ENCODE measurements around the gene KCNS1.

The KCNS1 gene

GRCh38 chr20:45053430-45054351 is 47.2 kb downstream of the KCNS1 start:
- no peak overlapping the region for H3K4me3 ChIP-seq (ENCODE audit: low read depth, low read length)
- no peak for TF ChIP-seq CTCF (IDR thresholded peaks at IDR 0.05; ENCODE audit: control insufficient read depth, extremely low read depth, insufficient read depth)
- no peak for DNase-seq (ENCODE audit: low read depth)

GRCh38 chr20:45052698-45053429 is 48.1 kb downstream of the KCNS1 start:
- no peak for TF ChIP-seq CTCF (IDR thresholded peaks at IDR 0.05; ENCODE audit: control insufficient read depth, extremely low read depth, insufficient read depth)
- H3K4me3 ChIP-seq (ENCODE audit: low read depth, low read length), result no peak overlapping the region
- DNase-seq (ENCODE audit: low read depth), result peak; percentile 22

GRCh38 chr20:45051204-45052060 is 49.5 kb downstream of the KCNS1 start:
- no peak for TF ChIP-seq CTCF (IDR thresholded peaks at IDR 0.05; ENCODE audit: control insufficient read depth, extremely low read depth, insufficient read depth)
- H3K4me3 ChIP-seq (ENCODE audit: low read depth, low read length), result no peak overlapping the region
- no peak for DNase-seq (ENCODE audit: low read depth)

- TF ChIP-seq CTCF (IDR thresholded peaks at IDR 0.05; ENCODE audit: control insufficient read depth, extremely low read depth, insufficient read depth), result no peak
- H3K4me3 ChIP-seq (ENCODE audit: low read depth, low read length), result no peak overlapping the region
Observed at GRCh38 chr20:45049904-45050471, 50.9 kb downstream of the KCNS1 start.

GRCh38 chr20:45049438-45049837 is 51.5 kb downstream of the KCNS1 start:
- H3K4me3 ChIP-seq (ENCODE audit: low read depth, low read length), result no peak overlapping the region
- DNase-seq (ENCODE audit: low read depth), result no peak
- TF ChIP-seq CTCF (IDR thresholded peaks at IDR 0.05; ENCODE audit: control insufficient read depth, extremely low read depth, insufficient read depth), result no peak

More at GRCh38 chr20:45049904-45050471, 50.9 kb downstream of the KCNS1 start:
- no peak for DNase-seq (ENCODE audit: low read depth)

- no peak for DNase-seq (ENCODE audit: low read depth)
- TF ChIP-seq CTCF (IDR thresholded peaks at IDR 0.05; ENCODE audit: control insufficient read depth, extremely low read depth, insufficient read depth), result no peak
- H3K4me3 ChIP-seq (ENCODE audit: low read depth, low read length), result no peak overlapping the region
Observed at GRCh38 chr20:45047581-45048119, 53.3 kb downstream of the KCNS1 start.

Data from LNCaP clone FGC (cell line).